Kidney epithelial cell (primary cell): ENCODE results near the gene MRPS15. TPM values are rescaled to one million over a fixed set of nuclear protein-coding genes. Genes with fewer than 3 reads are reported as not detected.
"Not testable (repeated sequence)": the region's sequence is repeated elsewhere in the genome, so short reads cannot be mapped to it uniquely, and the experiment has no call there.

Experiments used
- DNase-seq: peaks from one replicate; pipeline ENCODE4 v3.0.0-alpha.2; 2010; ENCODE audit warnings: low read depth
- H3K27me3 ChIP-seq: 2 replicates; pipeline ENCODE4 v1.6.0; 2011; ENCODE audit warnings: low read length; ENCODE audit not compliant: control insufficient read depth, insufficient read depth
- H3K36me3 ChIP-seq: 2 replicates; pipeline ENCODE4 v1.5.1; 2011; ENCODE audit warnings: low read length; ENCODE audit not compliant: control insufficient read depth, insufficient read depth
- H3K4me3 ChIP-seq: 2 replicates; pipeline ENCODE4 v1.5.1; 2011; ENCODE audit warnings: low read depth, mild to moderate bottlenecking, control low read depth, low read length
- CTCF ChIP-seq: IDR thresholded peaks from 2 replicates; pipeline ENCODE4 v1.5.1; 2011; ENCODE audit warnings: mild to moderate bottlenecking, moderate library complexity, low read length, control low read depth, inconsistent platforms; ENCODE audit not compliant: insufficient read depth, poor library complexity, severe bottlenecking
- total RNA-seq: library from RNA; depleted of rRNA; stranded (reverse); fragments of >200 nt; gene quantifications from 2 replicates; pipeline ENCODE4 v1.2.3, GENCODE V29; 2015

The MRPS15 gene
- total RNA-seq, 1 donor from 2014 or later, result 121 TPM

GRCh38 chr1:36481091-36481490, 16.9 kb upstream of the MRPS15 start:
- no peak for DNase-seq
- no peak for TF ChIP-seq CTCF
- H3K36me3 ChIP-seq, result no peaks in the 10 kb centered on the region

GRCh38 chr1:36480161-36480560, 16.0 kb upstream of the MRPS15 start:
- no peak for DNase-seq
- Histone ChIP-seq H3K27me3 (peaks cover 9% of the 10 kb centered on the region), H3K36me3 (no peaks in the 10 kb centered on the region), H3K4me3 (no peak overlapping the region)
- no peak for TF ChIP-seq CTCF

More at GRCh38 chr1:36481091-36481490, 16.9 kb upstream of the MRPS15 start:
- H3K4me3 ChIP-seq, result no peak overlapping the region
- H3K27me3 ChIP-seq, result peaks cover 7% of the 10 kb centered on the region

- no peaks in the 10 kb centered on the region for H3K36me3 ChIP-seq
- no peak for TF ChIP-seq CTCF
- peaks cover 9% of the 10 kb centered on the region for H3K27me3 ChIP-seq
- no peak for DNase-seq
- H3K4me3 ChIP-seq, result no peak overlapping the region
Observed at GRCh38 chr1:36479505-36480051, 15.4 kb upstream of the MRPS15 start.

- not testable (repeated sequence) for DNase-seq, H3K27me3 ChIP-seq, H3K36me3 ChIP-seq, H3K4me3 ChIP-seq
Observed at GRCh38 chr1:36477615-36478014, 13.4 kb upstream of the MRPS15 start.

GRCh38 chr1:36476945-36477344, 12.8 kb upstream of the MRPS15 start:
- no peaks in the 10 kb centered on the region for H3K36me3 ChIP-seq
- no peak for DNase-seq
- peaks cover 9% of the 10 kb centered on the region for H3K27me3 ChIP-seq
- TF ChIP-seq CTCF, result no peak
- no peak overlapping the region for H3K4me3 ChIP-seq

GRCh38 chr1:36475910-36476604, 11.9 kb upstream of the MRPS15 start:
- peaks cover 12% of the 10 kb centered on the region for H3K27me3 ChIP-seq
- H3K36me3 ChIP-seq, result no peaks in the 10 kb centered on the region
- no peak for DNase-seq
- TF ChIP-seq CTCF, result no peak
- no peak overlapping the region for H3K4me3 ChIP-seq
